NCI-H1694 treated with DMSO at 0.1 percent for 48 hours (cell line): ENCODE measurements around the gene NASP.

Experiments used
- DNase-seq: peaks from one replicate; lab custom pipeline; 2025; lab: John Stamatoyannopoulos, UW

Gene NASP, protein sequence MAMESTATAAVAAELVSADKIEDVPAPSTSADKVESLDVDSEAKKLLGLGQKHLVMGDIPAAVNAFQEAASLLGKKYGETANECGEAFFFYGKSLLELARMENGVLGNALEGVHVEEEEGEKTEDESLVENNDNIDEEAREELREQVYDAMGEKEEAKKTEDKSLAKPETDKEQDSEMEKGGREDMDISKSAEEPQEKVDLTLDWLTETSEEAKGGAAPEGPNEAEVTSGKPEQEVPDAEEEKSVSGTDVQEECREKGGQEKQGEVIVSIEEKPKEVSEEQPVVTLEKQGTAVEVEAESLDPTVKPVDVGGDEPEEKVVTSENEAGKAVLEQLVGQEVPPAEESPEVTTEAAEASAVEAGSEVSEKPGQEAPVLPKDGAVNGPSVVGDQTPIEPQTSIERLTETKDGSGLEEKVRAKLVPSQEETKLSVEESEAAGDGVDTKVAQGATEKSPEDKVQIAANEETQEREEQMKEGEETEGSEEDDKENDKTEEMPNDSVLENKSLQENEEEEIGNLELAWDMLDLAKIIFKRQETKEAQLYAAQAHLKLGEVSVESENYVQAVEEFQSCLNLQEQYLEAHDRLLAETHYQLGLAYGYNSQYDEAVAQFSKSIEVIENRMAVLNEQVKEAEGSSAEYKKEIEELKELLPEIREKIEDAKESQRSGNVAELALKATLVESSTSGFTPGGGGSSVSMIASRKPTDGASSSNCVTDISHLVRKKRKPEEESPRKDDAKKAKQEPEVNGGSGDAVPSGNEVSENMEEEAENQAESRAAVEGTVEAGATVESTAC

DNA sequence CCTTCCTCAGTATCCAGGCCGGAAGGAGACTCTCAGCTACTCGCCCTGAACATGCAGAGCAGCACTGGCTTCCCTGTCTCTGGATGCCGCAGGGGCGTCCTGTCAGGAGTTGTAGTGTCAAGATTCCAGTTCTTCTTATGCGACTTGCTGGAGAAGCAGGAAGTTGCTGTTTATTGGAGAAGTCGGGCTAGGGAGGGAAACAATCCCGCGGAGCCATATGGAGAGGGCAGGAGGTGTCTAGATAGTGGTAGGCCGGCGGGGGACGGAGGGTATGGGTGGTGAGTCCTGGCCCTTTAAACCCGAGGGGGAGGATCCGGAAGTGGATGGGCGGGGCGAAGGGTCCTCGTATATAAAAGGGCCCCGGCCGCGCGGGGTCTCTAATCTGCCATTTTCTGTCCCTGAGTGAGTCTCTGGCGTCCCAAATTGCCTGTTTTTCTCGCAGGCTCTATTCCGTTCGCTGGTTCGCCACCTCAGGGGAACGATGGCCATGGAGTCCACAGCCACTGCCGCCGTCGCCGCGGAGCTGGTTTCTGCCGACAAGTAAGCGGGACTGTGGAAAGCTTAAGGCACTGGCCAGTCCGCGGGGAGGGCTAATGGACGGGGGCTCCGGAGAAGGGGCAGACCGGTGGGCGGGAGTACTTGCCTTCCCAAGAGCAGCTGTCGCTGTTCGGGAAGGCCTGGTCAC, at the start of gene NASP:
Gene NASP (plus strand): TSS at position 376 of the 685 bp plus-strand sequence. CDS start 106 bp downstream, at position 482.
- DNase-seq, result peak; percentile 77

DNA sequence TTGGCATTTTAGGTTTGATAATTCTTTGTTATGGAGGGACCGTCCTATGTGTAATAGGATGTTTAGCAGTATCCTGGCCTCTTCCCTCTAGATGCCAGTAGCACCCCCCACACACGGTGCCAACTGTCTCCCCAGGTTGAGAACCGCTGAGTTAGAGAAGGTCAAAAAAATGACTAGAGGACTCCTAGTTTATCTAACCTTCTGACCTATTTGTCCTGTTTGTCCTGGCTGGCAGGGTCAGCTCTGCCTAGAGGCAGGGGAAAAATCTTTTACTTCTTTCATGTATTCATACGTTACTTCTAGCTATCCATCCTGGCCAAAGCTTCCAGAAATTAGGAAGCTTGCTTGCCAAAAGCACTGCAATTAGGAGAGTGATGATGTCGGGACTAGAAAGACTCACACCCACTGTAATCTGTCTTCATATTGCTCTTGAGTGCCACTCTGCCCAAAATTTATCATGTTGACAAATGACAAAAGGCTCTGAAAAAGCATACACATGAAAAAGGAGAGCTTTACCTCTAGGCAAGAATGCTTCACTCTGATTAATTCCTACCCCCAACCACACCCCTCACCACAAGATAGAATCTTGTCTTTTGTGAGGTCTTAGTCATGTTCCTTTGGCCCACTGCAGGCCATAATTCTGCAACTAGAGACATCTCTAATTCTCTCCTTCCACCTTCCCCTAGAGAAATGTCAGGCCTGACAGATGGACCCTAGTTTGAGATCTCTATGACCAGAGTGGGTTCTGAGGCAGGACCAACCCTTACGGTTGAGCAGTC, 47.7 kb upstream of the NASP start:
- DNase-seq, result no peak

DNA sequence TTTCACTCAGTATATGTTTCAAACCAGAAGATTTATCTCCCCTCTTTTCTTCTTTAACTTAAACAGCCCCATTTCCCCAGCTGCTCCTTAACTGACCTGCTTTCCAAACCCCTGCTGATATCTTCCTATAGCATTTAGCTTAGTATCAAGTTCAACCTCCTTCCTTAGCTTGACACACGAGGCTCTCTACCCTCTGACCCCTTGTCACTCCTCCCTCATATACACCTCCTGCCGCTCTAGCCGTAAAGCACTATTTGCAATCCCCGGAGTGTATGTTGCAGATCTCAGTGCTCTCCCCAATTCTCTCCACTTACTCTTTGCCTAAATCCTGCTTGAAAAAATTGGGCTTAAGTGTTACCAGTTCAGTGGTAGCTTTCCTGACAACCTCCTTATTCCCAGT, 47.0 kb upstream of the NASP start:
- DNase-seq, result no peak

DNA sequence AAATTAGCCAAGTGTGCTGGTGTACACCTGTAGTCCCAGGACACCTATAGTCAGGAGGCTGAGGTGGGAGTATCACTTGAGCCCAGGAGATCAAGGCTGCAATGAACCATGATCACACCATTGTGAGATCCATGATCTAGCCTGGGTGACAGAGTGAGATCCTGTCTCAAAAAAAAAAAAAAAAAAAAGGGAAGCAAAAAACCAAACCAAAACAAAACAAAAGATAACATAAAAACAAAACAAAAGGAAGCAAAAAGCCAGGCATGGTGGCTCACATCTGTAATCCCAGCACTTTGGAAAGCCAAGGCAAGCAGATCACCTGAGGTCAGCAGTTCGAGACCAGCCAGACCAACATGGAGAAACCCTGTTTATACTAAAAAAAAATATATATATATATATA, 42.6 kb upstream of the NASP start:
- DNase-seq, result no peak

DNA sequence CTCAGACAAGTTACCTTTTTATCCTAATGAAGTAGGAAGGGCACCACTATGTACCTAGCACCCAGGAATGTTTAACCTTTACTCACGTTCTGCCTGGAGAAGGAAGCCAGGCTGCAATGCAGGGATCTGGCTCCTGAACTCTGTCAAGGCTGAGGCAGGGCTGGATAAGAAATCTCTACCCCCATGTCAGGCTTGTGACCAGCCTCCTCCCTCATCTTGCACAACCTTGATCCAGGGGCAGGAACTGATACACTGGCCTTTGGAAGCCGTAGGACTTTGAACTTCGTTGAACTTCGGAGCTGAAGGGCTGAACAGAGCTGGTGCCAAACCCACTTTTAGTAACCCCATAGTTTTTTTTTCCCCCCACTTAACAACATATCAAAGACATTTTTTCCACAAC, 41.2 kb upstream of the NASP start:
- no peak for DNase-seq

DNA sequence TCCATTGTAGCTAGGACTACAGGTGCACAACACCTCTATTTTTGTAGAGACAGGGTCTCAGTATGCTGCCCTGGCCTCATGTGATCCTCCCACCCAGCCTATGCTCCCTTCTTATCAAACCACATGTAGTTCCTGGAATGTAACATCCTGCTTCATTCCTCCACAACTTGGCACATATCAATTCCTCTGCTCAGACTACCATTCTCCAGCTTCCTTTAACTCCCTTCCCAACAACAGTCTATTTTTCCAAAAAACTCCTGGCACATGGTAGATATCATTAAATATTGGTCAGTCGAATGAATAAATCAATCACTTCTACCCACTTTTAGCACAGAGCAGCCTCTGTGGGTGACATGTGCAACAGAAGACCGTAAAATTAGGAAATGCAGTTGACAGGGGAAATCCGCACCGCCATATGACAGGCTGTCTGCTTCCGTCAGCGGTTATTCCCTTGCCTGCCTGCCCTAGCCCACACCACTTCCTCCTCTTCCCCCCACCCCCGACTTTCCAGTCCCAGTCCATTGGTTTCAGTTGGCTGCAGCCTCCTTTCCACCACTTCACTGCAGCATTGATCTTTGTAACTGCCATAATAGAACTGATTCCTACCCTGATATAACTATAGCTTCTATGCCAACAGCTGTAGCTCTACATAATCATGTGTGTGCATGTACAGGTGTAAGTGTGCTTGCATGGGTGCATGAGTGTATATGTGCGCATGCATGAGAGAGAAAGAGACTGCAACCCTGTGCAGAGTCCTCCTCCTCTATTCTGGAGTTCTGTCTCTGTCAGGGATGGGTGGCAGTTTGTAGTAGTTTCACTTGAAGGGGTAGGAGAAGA, 40.0 kb upstream of the NASP start:
- no peak for DNase-seq

DNA sequence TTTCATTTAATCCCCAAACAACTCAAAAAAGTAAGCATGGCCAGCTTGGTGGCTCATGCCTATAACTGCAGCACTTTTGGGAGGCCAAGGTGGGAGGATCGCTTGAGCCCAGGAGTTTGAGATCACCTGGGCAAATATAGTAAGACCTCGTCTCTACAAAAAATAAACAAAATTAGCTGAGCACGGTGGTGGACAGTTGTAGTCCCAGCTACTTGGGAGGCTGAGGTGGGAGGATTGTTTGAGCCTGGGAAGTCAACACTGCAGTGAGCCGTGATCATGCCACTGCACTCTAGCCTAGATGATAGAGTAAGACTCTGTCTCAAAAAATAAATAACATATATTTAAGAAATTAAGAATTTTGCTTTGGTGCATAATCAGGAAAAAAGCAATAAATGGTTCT, 39.3 kb upstream of the NASP start:
- DNase-seq, result no peak

DNA sequence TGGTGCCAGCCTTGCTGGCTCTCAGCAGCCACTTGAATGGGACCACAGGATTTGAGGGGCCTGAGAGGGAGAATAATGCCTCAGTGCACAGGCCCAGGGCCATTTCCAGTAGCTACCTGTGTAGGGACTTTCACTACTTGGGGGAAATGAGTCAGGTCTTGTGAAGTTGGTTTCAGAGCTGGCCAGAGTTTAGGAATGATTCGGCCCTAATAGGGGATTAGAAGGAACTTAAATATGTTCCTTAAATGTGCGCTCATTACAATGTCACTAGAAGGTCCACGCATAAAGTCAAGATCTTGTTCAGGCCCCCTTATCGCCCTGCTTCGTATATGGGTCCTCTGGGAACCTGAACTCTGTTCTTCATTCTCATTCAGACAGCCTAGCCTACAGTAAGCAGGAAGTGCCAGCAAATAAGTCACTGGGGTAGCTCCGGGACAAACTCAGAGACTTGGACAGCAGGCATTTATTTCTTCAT, 38.8 kb upstream of the NASP start:
- no peak for DNase-seq

DNA sequence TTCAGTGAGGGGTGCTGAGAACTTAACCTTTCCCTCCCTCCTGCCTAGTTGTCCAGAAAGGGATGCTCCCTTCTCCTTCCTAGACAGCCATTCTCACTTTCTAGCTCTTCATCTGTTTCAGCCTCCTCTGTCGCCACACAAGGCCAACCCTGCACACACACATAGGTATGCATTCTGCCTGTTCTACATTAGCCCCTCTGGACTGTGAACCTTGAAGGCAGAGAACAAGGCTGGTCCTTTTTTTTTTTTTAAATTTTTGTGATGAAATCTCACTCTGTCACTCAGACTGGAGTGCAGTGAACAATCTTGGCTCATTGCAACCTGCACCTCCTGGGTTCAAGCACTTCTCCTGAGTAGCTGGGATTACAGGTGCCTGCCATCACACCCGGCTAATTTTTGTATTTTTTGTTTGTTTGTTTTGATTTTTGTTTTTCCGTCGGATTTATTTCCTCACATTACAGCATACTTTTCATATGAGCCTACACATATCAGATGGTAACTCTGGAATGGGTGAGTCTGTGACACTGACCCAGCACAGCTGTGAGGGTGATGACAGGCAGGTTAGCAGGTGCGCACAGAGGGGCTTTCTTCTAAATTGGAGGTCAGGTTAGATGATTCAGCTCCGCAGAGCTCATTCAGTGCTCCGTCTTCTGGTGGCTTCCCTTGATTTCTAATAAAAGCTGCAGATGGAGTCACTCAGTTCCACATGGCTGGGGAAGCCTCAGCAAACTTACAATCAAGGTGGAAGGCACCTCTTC, 38.1 kb upstream of the NASP start:
- DNase-seq, result no peak

DNA sequence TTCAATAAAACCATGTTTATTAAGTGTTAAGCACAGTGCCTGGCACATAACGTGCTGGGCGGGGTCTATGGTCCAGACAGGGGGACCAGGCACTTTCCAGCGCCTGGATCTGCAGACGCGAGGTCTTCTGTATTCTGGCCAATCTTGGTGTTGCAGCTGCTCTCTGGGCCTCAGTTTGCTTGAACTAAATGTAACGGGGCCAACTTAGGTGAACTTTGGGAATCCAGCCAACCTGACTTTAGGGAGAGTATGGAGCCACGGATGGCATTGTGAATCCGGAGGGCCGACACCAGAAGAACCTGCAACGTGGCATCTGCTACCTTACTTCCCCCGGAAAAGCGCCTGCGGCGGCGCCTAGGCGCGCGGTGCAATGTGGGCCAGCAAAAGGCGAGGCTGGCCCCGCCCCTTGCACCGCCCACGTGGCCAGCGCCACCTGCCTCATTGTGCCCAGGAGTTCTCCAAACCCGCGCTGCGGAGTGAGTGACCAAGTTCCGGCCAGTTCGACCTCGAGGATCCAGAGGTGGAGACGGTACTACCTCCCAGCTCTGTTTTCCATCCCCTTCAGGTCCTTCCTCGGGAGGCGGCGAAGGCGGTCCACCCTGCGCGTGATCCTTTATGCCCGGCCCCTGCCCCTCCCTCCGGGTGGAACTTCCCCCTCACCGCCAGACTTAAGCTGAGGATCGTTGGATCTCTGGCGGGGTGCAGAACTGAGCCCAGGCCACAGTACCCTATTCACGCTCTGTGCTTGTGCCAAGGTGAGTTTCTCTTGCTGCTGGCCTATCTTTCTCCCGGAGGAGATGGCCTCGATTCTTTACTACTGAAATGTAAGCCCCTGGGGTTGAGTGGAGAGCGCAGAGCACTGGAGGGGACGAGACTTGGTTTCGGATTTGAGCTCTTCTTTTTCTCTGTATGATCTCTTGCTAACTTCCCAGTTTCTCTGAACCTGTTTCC, 33.2 kb upstream of the NASP start, which contains the start of gene AKR1A1:
Gene AKR1A1 (plus strand): TSS at position 426 of the 951 bp plus-strand sequence. CDS start 10,969 bp downstream, outside the sequence.
- DNase-seq, result peak; percentile 92

DNA sequence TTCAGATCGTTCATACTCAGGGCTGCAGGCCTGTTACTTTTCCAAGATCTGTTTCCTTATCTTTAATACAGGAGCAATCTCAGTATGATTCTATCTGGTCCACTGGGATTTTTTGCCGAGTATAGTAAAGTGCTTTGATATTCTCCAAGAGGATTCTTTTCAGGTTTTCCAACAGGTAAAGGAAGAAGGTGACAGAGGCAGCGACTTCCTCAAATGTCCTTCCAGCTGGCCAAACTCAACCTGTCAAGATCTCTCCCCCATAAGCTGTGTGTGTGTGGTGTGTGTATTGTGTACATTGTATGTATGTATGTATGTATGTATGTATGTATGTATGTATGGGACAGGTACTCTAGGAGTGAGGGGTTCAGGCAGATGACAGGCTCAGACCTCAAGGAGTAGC, 32.2 kb upstream of the NASP start:
- no peak for DNase-seq

DNA sequence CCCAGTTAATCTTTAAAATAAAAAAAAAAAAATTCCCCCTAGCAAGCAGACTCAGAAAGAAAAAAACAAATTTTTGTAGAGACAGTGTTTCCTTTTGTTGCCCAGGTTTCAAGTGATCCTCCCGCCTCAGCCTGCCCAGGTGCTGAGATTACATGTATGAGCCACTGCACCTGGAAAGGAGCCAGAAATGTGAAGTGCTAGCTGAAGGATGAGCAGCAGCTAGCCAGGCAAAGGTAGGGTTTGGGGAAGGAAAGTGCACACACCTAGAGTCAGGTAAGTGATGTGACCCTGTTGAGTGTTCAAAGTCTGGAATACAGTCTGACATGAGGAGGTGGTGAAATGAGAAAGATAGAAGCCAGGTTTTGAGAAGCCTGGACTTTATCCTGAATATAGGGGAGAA, 31.5 kb upstream of the NASP start:
- DNase-seq, result no peak

DNA sequence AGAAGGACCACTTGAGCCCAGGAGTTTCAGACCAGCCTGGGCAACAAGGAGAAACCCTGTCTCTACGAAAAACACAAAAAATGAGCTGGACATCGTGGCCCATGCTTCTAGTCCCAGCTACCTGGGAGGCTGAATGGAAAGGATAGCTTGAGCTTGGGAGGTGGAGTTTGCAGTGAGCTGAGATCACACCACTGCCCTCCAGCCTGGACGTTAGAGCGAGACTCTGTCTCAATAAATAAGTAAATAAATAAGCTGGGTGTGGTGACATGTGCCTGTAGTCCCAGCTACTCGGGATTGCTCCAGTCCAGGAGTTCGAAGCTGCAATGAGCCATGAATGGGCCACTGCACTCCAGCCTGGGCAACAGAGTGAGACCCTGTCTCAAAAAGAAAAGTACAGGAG, 29.6 kb upstream of the NASP start:
- no peak for DNase-seq

DNA sequence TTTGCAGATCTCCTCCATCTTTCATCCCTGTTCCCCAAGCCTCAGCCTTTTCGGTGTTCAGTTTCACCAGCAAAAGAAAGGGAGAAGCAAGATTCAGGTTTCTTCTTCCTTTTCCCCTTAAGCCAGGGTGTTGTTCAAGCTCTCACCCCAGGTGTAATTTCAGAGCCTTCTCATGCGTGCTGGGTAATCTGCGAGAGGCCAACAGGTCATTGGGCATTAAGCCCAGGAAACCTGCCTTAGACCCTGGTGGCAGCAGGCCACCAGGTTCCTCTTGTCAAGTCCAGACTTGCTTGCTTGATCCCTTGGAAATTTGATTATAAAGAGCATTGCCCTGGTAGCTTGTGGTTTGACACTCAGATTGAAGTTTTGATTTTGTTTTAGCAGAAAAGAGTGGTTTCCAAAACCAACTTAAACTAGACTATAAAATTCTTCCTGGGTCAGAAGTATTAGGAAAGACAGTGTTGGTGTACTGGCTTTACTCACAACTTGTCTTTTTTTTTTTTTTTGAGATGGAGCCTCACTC, 26.4 kb upstream of the NASP start:
- DNase-seq, result no peak

DNA sequence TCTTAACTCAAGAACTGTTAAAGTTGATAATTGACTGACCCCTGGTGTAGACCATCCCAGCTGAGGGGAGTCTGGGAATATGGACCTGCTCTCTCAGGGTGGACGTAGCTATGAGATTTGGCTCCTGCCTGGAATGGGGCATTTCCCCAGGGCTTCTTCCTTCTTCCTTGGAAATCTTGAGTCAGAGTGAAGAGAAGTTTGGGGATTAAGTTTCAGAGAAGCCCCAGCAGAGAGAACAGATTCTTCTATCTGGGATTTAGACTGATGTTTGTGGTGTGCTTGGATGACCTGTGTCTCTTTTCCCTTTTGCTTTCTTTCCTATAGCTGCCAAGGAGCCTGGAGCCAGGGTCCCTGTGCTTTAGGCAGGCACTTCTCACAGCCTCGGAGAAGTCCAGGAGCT, 20.0 kb upstream of the NASP start:
- no peak for DNase-seq

DNA sequence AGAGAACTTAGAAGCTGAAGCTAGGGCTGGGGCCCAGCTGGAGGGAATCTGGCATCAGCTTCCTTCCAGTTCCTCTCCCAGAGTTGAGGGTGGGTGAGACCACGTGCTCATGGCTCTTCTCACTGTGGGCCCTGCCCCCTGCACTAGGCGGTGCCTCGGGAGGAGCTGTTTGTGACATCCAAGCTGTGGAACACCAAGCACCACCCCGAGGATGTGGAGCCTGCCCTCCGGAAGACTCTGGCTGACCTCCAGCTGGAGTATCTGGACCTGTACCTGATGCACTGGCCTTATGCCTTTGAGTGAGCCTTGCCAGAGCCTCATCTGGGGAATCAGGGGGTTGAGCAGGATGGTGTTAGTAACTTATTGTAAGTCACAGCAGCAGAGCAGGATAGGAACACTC, 17.1 kb upstream of the NASP start:
- DNase-seq, result no peak

DNA sequence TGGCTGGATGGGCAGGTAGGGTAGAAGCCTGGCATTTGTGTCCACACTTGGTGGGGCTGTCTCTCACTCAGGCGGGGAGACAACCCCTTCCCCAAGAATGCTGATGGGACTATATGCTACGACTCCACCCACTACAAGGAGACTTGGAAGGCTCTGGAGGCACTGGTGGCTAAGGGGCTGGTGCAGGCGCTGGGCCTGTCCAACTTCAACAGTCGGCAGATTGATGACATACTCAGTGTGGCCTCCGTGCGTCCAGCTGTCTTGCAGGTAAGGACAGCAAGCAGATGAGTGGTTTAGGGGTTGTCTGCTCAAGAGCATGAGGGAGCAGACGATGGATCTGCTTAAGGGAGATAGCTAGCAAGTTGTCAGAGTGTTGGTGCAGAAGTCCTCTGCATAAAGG, 15.9 kb upstream of the NASP start:
- DNase-seq, result no peak

DNA sequence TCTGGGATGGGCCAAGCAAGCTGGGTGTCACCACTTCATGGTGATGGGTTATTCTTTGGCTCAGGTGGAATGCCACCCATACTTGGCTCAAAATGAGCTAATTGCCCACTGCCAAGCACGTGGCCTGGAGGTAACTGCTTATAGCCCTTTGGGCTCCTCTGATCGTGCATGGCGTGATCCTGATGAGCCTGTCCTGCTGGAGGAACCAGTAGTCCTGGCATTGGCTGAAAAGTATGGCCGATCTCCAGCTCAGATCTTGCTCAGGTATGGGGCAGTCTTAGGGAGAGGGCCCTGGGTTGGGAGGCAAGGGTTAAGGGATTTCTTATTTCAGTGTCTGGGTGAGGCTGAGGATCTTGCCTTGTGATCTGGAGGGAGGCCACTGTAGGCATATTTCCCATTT, 15.4 kb upstream of the NASP start:
- DNase-seq, result no peak

DNA sequence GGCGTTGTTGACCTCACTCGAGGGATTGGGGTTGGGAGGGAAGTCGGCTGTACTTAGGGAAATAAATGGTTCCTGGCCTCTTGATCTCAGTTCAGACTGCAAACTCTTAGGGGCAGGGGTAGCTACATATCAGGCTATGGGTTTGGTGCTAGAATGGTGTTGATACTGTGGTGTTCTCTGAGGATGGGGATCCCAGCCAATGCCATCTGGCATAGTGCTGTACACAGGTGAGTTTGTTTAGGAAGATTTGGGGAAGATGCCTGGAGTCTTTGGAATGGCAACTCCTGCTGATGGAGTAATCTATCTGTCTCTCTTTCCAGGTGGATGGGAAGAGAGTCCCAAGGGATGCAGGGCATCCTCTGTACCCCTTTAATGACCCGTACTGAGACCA, 14.3 kb upstream of the NASP start:
- DNase-seq, result no peak
